ENCODE results near the gene DACH1. TPM values are rescaled to one million over a fixed set of nuclear protein-coding genes. Genes with fewer than 3 reads are reported as not detected.

Gene DACH1
- total RNA-seq, 1 experiment from 2014 or later: not detected

DNA sequence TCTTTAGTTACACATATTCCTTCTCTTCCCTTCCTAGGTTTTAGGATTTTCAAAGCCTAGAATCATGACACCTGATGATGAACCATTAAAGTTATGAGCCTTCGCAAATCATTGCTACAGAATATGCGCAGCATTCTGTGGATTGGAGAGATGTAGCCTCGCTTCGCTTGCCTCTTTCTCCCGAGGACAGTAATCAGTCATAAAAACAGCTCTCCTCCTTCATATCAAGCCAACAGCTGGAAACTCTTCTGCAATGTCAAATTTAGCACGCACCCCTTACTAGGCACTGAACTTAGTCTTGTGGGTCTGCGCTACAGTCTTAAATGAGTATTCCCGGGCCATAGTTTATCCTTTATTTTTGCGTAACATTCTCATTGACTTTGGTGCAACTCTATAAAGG, 79.6 kb downstream of the DACH1 start:
- TF ChIP-seq CTCF (IDR thresholded peaks at IDR 0.05 in 2 of 3, conservative IDR thresholded peaks at IDR 0.05 in 1 of 3; ENCODE audit: borderline replicate concordance in 1 of 3, insufficient read depth in 1 of 3, low read depth in 2 of 3, low read length in 2 of 3) (no peak), ZBTB33 (IDR thresholded peaks at IDR 0.05; ENCODE audit: extremely low read depth, insufficient replicate concordance, low read length) (no peak), CEBPB (IDR thresholded peaks at IDR 0.05; ENCODE audit: low read depth) (no peak), POLR2AphosphoS5 (IDR thresholded peaks at IDR 0.05; ENCODE audit: low read depth, low read length) (no peak), RAD21 (IDR thresholded peaks at IDR 0.05; ENCODE audit: low read depth) (no peak), EGR1 (IDR thresholded peaks at IDR 0.05; ENCODE audit: low read depth) (no peak)
- TF ChIP-seq, protein P1, sequence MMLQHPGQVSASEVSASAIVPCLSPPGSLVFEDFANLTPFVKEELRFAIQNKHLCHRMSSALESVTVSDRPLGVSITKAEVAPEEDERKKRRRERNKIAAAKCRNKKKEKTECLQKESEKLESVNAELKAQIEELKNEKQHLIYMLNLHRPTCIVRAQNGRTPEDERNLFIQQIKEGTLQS (IDR thresholded peaks at IDR 0.05): no peak
- no peak overlapping the region for H2AFZ ChIP-seq (ENCODE audit: low read depth, low read length, poor library complexity, severe bottlenecking)
- ChIA-PET RAD21 (ENCODE audit: low non-redundant PET in 1 of 2, low total read pairs in 2 of 2, uncharacterized antibody in 2 of 2, unreplicated experiment in 2 of 2) (no interaction called here), POLR2A (no interaction called here), CTCF (no interaction called here)
- no peaks in the 10 kb centered on the region for H3K9me2 ChIP-seq (ENCODE audit: insufficient read depth)
- intact Hi-C loops (cut with micrococcal nuclease): no loop called here
- no peaks in the 10 kb centered on the region for H3K27me3 ChIP-seq (ENCODE audit: insufficient read depth, low read length)
- DNase-seq (ENCODE audit: low read depth, low spot score): no peak
- no peaks in the 10 kb centered on the region for H3K4me1 ChIP-seq (ENCODE audit: control insufficient read depth in 1 of 2, insufficient read depth in 2 of 2, low read length in 2 of 2)
- no peaks in the 10 kb centered on the region for H4K20me1 ChIP-seq (ENCODE audit: insufficient read depth)
- H3K9ac ChIP-seq (ENCODE audit: low read length): no peak overlapping the region
- H3K4me3 ChIP-seq (replicated peaks in 1 of 2; ENCODE audit: low read depth in 1 of 2, low read length in 2 of 2): no peak overlapping the region
- no TSS peak for BruUV-seq (replicated peaks)
- H3K4me2 ChIP-seq (ENCODE audit: low read length): no peak overlapping the region
- H3K9me3 ChIP-seq (ENCODE audit: control insufficient read depth in 1 of 2, insufficient read depth in 1 of 2, low read depth in 1 of 2, low read length in 2 of 2): no peaks in the 10 kb centered on the region
- no peaks in the 10 kb centered on the region for H3K36me3 ChIP-seq (ENCODE audit: control insufficient read depth in 1 of 2, insufficient read depth in 2 of 2, low read length in 2 of 2)
- H3K79me2 ChIP-seq (ENCODE audit: insufficient read depth, low read length): no peaks in the 10 kb centered on the region
- ATAC-seq: no peak
- no peak overlapping the region for H3K27ac ChIP-seq (ENCODE audit: low read depth, low read length)

All from HCT116 (cell line).